Measurements from ENCODE around the gene CHRNA9. TPM values are rescaled to one million over a fixed set of nuclear protein-coding genes. Genes with fewer than 3 reads are reported as not detected.

The CHRNA9 gene
- total RNA-seq, 1 donor = 0.36 TPM

DNA sequence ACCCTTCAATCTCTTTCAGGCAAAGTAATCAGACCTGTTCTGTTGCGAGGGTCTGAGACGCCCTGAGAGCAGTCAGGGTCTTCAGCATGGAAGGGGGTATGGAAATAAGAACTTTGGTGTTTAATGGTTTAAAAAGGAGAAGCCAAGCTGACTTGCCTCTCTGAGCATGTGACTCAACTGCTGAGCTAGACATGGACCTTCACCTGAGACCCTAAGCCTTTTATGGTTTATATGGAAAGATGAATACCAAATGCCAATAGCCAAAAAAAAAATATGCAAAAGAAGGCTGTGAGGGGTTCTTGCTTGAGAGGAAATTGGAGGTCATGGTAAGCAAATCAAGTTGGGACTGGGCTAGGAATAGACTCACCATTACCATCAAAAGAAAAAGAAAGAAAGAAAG lies 30.6 kb downstream of the CHRNA9 start:
- Histone ChIP-seq H2AFZ (ENCODE audit: low read length) (no peak overlapping the region), H4K20me1 (ENCODE audit: insufficient read depth, low read length) (no peaks in the 10 kb centered on the region)
- TF ChIP-seq, protein P1, sequence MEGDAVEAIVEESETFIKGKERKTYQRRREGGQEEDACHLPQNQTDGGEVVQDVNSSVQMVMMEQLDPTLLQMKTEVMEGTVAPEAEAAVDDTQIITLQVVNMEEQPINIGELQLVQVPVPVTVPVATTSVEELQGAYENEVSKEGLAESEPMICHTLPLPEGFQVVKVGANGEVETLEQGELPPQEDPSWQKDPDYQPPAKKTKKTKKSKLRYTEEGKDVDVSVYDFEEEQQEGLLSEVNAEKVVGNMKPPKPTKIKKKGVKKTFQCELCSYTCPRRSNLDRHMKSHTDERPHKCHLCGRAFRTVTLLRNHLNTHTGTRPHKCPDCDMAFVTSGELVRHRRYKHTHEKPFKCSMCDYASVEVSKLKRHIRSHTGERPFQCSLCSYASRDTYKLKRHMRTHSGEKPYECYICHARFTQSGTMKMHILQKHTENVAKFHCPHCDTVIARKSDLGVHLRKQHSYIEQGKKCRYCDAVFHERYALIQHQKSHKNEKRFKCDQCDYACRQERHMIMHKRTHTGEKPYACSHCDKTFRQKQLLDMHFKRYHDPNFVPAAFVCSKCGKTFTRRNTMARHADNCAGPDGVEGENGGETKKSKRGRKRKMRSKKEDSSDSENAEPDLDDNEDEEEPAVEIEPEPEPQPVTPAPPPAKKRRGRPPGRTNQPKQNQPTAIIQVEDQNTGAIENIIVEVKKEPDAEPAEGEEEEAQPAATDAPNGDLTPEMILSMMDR (IDR thresholded peaks at IDR 0.05; ENCODE audit: extremely low read depth, low read depth, low read length) = no peak

DNA sequence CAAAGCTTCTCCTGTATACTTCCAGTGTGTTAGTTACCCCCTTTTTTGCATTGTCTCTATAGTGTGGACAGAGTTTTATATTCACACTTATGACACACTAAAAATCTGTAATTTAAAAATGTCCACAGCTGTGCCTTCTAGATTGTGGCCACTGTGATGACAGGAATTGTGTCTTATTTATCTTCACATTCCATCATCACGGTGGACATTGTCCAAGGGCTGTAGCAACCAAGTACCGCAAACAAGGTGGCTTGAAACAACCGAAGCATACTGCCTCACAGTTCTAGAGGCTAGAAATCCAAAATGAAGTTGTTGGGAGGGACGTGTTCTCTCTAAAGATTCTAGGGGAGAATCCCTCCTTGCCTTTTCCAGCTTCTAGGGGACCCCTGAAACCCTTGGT lies 32.3 kb downstream of the CHRNA9 start:
- Histone ChIP-seq H3K4me2 (ENCODE audit: insufficient read depth, low read length) (no peak overlapping the region), H4K20me1 (ENCODE audit: insufficient read depth, low read length) (no peaks in the 10 kb centered on the region)

More for the DNA sequence above, 30.6 kb downstream of the CHRNA9 start:
- no peak for DNase-seq (ENCODE audit: insufficient read length, low spot score, missing footprints)
- no peaks in the 10 kb centered on the region for H3K4me1 ChIP-seq (ENCODE audit: insufficient read depth, low read length)
- H3K79me2 ChIP-seq (ENCODE audit: insufficient read depth, low read length) = no peaks in the 10 kb centered on the region
- H3K36me3 ChIP-seq (ENCODE audit: insufficient read depth, low read length) = no peaks in the 10 kb centered on the region
- no peaks in the 10 kb centered on the region for H3K27me3 ChIP-seq (ENCODE audit: insufficient read depth, low read length)
- H3K4me2 ChIP-seq (ENCODE audit: insufficient read depth, low read length) = no peak overlapping the region
- no peak overlapping the region for H3K4me3 ChIP-seq (ENCODE audit: insufficient read depth, low read length)
- H3K27ac ChIP-seq (ENCODE audit: low read depth, low read length) = no peak overlapping the region
- H3K9me3 ChIP-seq (ENCODE audit: low read depth, low read length) = peaks cover 2% of the 10 kb centered on the region

DNA sequence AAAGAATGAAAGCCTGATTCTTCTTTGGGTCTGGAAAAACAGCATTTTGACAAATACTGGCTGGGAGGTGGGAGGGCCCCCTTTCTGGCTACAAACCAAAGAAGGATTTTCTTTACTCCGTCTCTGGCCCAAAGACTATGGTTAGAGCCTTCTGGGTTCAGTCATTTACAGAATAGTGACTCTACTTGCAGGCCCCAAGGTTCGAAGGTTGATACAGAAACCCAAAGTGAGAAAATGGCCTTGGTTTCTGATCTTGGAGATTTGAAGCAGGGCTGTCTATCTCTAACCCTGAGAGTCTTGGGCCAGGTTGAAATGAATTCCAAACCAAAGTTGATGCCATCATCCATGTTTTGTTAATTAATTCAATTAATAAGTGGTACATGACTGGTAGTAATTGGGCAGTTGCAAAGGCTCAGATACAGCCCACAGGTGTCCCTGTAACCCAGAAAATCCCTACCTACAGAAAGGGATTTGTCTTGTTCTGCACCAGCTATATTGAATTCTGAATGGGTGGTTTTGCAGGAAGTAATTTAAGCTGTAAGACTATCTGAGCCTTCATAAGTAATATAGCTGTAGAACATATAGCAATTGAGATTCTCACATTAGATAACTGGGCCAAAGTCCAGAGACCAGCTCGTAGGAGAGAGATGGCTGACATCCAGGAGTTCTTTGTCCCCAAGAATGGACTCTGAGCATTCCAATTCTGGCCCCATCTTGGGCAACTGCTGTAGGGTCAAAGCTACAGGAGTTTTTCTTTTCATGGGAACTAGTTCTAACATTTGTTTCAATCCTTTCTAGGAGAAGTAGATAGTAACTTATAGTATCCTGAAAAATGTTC lies 34.5 kb downstream of the CHRNA9 start:
- Histone ChIP-seq H3K4me3 (ENCODE audit: insufficient read depth, low read length) (no peak overlapping the region), H3K27ac (ENCODE audit: low read depth, low read length) (no peak overlapping the region), H4K20me1 (ENCODE audit: insufficient read depth, low read length) (no peaks in the 10 kb centered on the region), H3K27me3 (ENCODE audit: insufficient read depth, low read length) (no peaks in the 10 kb centered on the region), H3K9me3 (ENCODE audit: low read depth, low read length) (no peaks in the 10 kb centered on the region), H3K4me1 (ENCODE audit: insufficient read depth, low read length) (no peaks in the 10 kb centered on the region), H3K4me2 (ENCODE audit: insufficient read depth, low read length) (no peak overlapping the region), H3K36me3 (ENCODE audit: insufficient read depth, low read length) (no peaks in the 10 kb centered on the region), H2AFZ (ENCODE audit: low read length) (no peak overlapping the region), H3K79me2 (ENCODE audit: insufficient read depth, low read length) (no peaks in the 10 kb centered on the region)
- TF ChIP-seq, protein P1 (IDR thresholded peaks at IDR 0.05; ENCODE audit: extremely low read depth, low read depth, low read length) = no peak
- no peak for DNase-seq (ENCODE audit: insufficient read length, low spot score, missing footprints)

More for the DNA sequence above, 32.3 kb downstream of the CHRNA9 start:
- H2AFZ ChIP-seq (ENCODE audit: low read length) = no peak overlapping the region
- H3K27ac ChIP-seq (ENCODE audit: low read depth, low read length) = no peak overlapping the region
- DNase-seq (ENCODE audit: insufficient read length, low spot score, missing footprints) = no peak
- TF ChIP-seq, protein P1 (IDR thresholded peaks at IDR 0.05; ENCODE audit: extremely low read depth, low read depth, low read length) = no peak
- H3K36me3 ChIP-seq (ENCODE audit: insufficient read depth, low read length) = no peaks in the 10 kb centered on the region
- H3K4me1 ChIP-seq (ENCODE audit: insufficient read depth, low read length) = no peaks in the 10 kb centered on the region
- H3K79me2 ChIP-seq (ENCODE audit: insufficient read depth, low read length) = no peaks in the 10 kb centered on the region
- no peaks in the 10 kb centered on the region for H3K9me3 ChIP-seq (ENCODE audit: low read depth, low read length)
- no peaks in the 10 kb centered on the region for H3K27me3 ChIP-seq (ENCODE audit: insufficient read depth, low read length)
- H3K4me3 ChIP-seq (ENCODE audit: insufficient read depth, low read length) = no peak overlapping the region

DNA sequence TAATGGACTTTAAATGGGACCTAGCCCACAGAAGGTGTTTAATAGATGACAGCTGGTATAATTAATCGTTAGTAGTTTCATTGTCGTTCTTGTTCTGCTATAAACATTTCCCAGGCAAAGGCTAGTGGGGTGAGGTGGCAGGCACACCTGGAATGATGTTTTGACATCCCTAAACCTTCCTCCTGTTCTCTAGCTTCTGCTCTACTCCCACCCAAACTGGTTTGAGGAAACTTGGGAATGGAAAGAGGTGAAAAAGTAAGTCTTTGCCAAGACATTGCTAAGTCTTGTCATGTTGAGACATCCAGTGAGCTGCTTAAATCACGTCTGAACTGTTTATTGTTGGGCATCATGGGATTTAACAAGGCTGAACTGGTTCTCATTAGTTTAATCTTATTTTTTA lies 37.5 kb downstream of the CHRNA9 start:
- Histone ChIP-seq H3K4me3 (ENCODE audit: insufficient read depth, low read length) (no peak overlapping the region), H3K9me3 (ENCODE audit: low read depth, low read length) (no peaks in the 10 kb centered on the region), H3K36me3 (ENCODE audit: insufficient read depth, low read length) (no peaks in the 10 kb centered on the region), H2AFZ (ENCODE audit: low read length) (no peak overlapping the region), H3K4me1 (ENCODE audit: insufficient read depth, low read length) (no peaks in the 10 kb centered on the region), H3K79me2 (ENCODE audit: insufficient read depth, low read length) (no peaks in the 10 kb centered on the region), H3K27ac (ENCODE audit: low read depth, low read length) (no peak overlapping the region), H4K20me1 (ENCODE audit: insufficient read depth, low read length) (no peaks in the 10 kb centered on the region), H3K4me2 (ENCODE audit: insufficient read depth, low read length) (no peak overlapping the region), H3K27me3 (ENCODE audit: insufficient read depth, low read length) (no peaks in the 10 kb centered on the region)
- no peak for DNase-seq (ENCODE audit: insufficient read length, low spot score, missing footprints)
- TF ChIP-seq, protein P1 (IDR thresholded peaks at IDR 0.05; ENCODE audit: extremely low read depth, low read depth, low read length) = no peak

Data from osteoblast (primary cell).